PFSK-1 (cell line): Measurements from ENCODE around the gene CENPA.

Experiments used
- POLR2AphosphoS5 ChIP-seq: IDR thresholded peaks from 2 replicates; pipeline ENCODE4 v1.6.1; 2012; ENCODE audit warnings: low read depth, mild to moderate bottlenecking, control low read depth, low read length, moderate library complexity
- TF ChIP-seq, protein P1 (sequence below), 2 experiments: IDR thresholded peaks; 2 replicates each; pipeline versions ENCODE4 v1.6.1 to v1.8.0; 2011 to 2012; ENCODE audit warnings: low read depth in 2 of 2, low read length in 2 of 2, control low read depth in 1 of 2, inconsistent platforms in 1 of 2, mild to moderate bottlenecking in 1 of 2, moderate library complexity in 1 of 2; ENCODE audit not compliant: insufficient read depth in 1 of 2

DNA sequence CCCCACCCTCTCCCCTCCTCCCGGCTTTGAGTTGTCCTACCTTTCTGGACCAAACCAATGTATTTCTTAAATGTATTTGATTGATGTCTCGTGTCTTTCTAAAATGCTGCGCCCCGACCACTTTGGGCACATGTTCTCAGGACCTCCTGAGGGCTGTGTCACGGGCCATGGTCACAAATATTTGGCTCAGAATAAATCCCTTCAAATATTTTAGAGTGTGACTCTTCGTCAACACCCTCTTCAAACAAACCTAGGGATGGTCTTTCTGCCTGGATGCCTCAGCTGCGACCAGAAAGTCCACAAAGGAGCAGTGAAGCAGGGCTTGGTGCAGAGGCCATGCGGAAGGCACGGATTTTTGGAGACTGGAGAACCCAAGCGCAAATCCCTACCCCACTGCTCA is 22.8 kb upstream of the CENPA start:
- no peak for TF ChIP-seq POLR2AphosphoS5
- TF ChIP-seq, protein P1, sequence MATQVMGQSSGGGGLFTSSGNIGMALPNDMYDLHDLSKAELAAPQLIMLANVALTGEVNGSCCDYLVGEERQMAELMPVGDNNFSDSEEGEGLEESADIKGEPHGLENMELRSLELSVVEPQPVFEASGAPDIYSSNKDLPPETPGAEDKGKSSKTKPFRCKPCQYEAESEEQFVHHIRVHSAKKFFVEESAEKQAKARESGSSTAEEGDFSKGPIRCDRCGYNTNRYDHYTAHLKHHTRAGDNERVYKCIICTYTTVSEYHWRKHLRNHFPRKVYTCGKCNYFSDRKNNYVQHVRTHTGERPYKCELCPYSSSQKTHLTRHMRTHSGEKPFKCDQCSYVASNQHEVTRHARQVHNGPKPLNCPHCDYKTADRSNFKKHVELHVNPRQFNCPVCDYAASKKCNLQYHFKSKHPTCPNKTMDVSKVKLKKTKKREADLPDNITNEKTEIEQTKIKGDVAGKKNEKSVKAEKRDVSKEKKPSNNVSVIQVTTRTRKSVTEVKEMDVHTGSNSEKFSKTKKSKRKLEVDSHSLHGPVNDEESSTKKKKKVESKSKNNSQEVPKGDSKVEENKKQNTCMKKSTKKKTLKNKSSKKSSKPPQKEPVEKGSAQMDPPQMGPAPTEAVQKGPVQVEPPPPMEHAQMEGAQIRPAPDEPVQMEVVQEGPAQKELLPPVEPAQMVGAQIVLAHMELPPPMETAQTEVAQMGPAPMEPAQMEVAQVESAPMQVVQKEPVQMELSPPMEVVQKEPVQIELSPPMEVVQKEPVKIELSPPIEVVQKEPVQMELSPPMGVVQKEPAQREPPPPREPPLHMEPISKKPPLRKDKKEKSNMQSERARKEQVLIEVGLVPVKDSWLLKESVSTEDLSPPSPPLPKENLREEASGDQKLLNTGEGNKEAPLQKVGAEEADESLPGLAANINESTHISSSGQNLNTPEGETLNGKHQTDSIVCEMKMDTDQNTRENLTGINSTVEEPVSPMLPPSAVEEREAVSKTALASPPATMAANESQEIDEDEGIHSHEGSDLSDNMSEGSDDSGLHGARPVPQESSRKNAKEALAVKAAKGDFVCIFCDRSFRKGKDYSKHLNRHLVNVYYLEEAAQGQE (IDR thresholded peaks at IDR 0.05; ENCODE audit: insufficient read depth in 1 of 2, low read depth in 2 of 2, low read length in 2 of 2): no peak
